GM18951 (cell line): Measurements from ENCODE around the gene SMNDC1.
"Not testable (repeated sequence)": the region's sequence is repeated elsewhere in the genome, so short reads cannot be mapped to it uniquely, and the experiment has no call there.

Source experiments
- POLR2A ChIP-seq: IDR thresholded peaks from 4 replicates; pipeline ENCODE4 v1.6.1; 2011; ENCODE audit warnings: mild to moderate bottlenecking; ENCODE audit not compliant: insufficient read length, insufficient read depth; ENCODE audit errors: extremely low read depth
- in situ Hi-C: fragments of 300-500 bp; cut with MboI; formaldehyde crosslinking; loops from one replicate; pipeline ENCODE4 v1.12.0; 2022; ENCODE audit warnings: low sequenced_read_pairs, mixed read lengths, inconsistent platforms; ENCODE audit not compliant: unreplicated experiment

The SMNDC1 gene

DNA sequence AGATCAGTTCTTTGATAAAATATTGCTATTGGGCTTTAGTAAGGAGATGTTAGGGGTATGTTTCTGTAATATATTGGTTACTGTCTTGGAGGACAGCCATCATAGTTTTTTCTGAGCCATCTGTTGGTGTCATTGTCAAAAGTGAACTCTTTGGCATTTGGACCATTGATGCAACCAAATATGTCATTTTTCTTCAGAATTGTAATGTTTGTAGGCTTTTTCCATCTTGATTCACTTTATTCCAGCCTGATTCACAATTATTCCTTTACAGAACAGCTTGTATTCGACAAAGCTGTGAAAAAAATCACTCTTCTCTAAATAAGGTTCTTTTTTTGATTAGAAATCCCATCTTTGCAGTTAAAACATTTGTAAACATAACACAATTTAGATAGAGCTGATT is 37.4 kb downstream of the SMNDC1 start:
- in situ Hi-C loops, result no loop called here
- TF ChIP-seq POLR2A, result no peak

DNA sequence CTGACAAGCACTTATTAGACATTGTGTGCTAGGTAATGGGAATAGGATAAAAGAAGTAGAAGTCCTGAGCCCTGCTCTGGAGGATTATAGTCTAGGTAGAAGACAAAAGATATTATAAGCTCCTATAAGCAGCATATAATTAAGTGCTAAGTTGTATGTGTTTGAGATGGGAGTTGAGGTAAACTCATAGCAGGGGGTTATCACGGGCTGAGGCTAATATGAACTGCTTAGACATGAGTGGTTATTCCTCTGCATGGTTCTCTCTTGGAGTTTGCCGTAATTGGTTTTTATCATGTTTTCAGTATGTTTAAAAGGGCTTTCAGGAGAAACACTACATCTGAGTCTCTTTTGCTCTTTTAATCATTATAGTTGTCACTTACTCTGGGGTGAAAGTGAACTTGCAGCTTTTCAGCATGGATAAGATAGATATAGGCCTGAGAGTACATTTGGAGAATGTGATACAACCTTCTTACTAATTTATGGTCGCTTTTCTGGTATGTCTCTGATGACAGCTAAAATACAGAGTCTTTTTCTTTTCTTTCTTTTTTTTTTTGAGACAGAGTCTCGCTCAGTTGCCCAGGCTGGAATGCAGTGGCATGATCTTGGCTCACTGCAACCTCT is 39.0 kb downstream of the SMNDC1 start:
- no peak for TF ChIP-seq POLR2A
- in situ Hi-C loops, result no loop called here

DNA sequence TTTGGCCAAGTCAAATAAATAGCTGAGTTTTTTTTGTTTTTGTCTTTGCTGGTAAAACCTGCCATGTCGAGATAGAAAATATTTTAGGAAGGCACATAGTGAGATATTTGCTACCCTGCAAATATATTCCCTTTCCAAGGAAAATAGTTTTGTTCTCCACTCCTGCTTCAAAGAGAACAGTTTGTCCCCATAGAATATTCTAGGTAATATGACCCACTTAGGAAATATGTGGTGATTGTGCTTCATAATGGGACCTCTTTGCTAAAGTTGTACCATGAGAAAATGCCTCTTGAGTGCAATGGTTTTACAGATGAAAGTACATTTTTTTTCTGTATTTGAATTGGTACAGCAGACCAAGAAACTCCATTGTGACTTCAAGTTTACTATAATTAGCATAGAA is 41.6 kb downstream of the SMNDC1 start:
- in situ Hi-C loops, result no loop called here
- TF ChIP-seq POLR2A, result no peak

DNA sequence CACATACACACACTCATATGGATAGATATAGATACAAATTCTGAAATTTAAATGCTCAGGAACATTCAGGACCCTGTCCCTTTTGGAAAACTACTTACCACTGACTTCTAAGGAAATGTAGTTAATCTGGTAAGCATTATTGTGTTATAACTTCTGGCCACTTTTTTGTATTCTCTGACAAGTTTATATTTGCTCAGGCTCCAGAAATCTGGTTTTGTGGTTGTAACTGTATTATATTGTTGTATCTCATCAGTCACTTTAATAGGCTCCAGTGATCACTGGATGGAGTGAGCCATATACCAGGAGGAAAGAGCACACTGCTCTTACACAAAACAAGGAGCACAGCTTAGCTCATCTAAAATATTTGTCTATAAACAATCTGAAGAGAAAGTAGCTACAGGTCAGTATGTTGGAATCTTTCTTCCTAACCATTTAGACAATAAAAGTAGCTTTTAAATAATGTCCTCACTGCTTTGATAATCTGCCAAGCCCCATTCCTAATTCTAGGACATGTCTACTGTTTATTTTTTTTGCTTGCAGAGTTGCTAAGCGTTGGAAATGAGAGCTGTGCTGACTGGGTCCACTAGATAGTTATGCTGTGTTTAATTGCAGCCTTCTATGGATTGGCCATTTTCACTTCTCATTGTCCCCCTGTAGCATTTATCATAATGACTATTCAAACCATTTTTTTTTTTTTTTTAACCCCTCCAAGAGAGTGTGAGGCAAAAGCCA is 43.8 kb downstream of the SMNDC1 start:
- no peak for TF ChIP-seq POLR2A
- in situ Hi-C loops, result no loop called here

DNA sequence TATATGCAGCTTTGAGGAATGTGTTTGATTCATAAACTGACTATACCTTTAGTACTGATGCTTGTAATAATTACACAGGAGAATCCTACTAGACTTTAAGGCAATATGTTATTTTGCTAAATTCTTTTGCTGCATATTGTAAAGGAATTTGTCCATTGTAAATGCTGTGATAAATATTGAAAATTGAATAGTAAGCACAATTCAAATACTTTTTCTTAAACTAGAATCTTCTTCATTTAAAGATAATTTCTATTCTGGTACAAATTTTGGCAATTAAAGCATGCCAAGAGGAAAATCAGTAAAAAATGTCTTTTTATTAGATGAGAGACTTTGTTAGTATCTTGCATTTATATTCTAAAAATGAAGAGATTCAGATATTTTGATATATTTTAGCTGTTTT is 45.4 kb downstream of the SMNDC1 start:
- in situ Hi-C loops, result no loop called here
- TF ChIP-seq POLR2A, result no peak

DNA sequence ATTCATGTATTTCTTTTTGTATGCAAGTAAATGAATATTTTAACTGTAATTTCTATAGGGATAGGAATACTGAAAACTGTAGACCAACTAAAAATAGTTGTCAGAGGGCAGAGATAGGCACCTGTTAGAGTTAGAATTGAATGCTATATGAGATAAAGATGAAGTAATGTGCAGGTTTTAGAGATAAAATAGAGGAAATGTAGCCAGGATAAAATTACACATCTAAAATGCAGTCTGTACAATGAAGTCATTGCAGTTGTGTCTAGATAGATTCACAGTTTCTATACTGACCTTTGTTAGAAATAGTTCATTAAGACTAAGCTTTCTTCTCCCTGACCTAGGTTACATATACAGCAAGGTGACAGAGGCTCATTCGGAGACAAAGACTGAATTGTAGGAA is 46.2 kb downstream of the SMNDC1 start:
- in situ Hi-C loops, result no loop called here
- no peak for TF ChIP-seq POLR2A

DNA sequence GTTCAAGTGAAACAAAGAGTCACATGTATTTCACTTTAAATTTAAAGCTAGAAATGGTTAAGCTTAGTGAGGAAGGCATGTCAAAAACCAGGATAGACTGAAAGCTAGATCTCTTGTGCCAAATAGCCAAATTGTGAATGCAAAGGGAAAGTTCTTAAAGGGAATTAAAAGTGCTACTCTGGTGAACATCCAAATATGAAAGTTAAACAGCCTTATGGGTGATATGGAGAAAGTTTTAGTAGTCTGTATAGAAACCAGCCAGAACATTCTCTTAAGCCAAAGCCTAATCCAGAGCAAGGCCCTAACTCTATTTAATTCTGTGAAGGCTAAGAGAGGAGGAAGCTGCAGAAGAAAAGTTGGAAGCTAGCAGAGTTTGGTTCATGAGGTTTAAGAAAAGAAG is 50.3 kb downstream of the SMNDC1 start:
- in situ Hi-C loops, result no loop called here

DNA sequence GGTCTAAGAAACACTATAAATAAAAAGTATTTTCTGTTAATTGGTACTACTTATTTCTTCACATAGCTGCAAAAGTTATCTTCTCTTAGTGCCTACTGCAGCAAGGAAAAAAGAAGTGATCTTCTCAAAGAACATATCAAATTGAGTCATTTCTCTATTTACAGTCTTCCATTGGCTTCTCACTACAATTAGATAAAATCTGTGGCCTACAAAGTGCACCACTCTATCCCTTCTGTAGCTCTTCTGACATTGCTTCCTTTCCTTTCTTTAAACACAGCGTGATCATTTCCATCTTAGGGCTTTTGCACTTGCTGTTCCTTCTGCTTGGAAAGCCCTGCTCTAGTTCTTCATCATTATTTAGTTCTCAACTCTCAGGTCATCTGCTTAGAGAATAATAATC is 52.6 kb downstream of the SMNDC1 start:
- in situ Hi-C loops, result no loop called here

More for the DNA sequence above, 50.3 kb downstream of the SMNDC1 start:
- no peak for TF ChIP-seq POLR2A

DNA sequence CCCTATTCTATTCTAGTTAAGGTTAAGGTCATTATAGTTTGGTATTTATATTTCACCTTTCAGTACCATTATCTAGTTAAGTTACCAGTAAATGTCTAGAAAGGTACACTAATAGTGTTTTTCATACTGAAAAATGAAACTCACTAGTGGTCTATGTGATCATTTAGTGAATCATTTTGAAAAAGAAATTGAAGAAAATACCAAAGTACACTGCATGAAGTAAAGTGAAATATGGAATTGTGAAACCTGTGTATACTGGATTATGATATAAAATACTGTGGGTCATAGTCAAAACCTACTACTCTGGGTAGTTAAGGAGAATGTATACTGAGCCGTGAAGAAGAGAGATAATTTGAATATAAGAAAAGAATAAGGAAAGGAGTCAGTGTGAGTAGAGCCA is 53.3 kb downstream of the SMNDC1 start:
- in situ Hi-C loops, result not testable (repeated sequence)

More for the DNA sequence above, 52.6 kb downstream of the SMNDC1 start:
- no peak for TF ChIP-seq POLR2A

DNA sequence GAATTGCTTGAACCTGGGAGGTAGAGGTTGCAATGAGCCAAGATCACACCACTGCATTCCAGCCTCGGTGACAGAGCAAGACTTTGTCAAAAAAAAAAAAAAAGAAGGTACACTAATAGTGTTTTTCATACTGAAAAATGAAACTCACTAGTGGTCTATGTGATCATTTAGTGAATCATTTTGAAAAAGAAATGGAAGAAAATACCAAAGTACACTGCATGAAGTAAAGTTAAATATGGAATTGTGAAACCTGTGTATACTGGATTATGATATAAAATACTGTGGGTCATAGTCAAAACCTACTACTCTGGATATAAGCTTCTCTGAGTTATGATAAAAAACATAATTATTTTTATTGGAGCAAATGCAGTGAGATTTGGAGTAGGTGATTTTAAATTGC is 55.2 kb downstream of the SMNDC1 start:
- in situ Hi-C loops, result not testable (repeated sequence)

DNA sequence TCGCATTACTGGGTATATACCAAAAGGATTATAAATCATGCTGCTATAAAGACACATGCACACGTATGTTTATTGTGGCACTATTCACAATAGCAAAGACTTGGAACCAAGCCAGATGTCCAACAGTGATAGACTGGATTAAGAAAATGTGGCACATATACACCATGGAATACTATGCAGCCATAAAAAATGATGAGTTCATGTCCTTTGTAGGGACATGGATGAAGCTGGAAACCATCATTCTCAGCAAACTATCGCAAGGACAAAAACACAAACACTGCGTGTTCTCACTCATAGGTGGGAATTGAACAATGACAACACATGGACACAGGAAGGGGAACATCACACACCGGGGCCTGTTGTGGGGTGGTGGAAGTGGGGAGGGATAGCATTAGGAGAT is 56.9 kb downstream of the SMNDC1 start:
- in situ Hi-C loops, result not testable (repeated sequence)

DNA sequence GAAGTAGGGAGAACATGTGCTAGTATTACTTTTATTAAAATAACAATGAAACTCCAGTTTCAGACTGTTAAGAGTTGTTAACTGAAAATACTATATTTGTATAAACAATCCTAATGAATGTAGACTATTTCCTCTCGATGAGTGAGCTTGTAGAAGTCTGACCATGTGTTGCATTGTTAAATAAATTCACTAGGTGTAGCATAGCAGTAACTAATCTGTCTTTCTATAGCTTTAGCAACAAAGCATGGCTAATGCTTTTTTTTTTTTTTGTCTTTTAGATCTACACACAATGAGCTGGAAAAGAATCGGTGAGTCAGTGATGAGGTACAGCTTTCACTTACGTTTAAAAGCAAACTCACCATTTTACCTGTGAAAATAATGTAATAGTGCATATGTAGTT is 60.2 kb downstream of the SMNDC1 start:
- no peak for TF ChIP-seq POLR2A
- in situ Hi-C loops, result no loop called here

DNA sequence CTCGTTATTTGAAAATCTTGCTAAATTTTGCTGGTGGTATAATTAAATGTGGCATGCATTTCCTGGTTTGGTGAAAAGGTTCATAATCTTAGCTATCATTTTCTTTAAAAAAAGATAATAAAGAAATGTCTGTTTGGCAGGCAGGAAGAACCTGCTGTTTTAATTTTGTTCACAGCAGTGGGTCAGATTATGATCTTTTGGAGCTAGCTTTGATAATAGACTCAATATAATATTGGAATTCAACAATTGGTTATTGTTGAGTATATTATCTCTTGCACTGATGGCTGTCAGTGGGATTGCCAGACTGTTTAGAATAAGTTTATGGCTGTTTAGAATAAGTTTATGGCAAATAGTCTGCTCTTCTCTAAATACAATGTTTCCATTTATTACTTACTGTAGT is 62.2 kb downstream of the SMNDC1 start:
- TF ChIP-seq POLR2A, result no peak
- in situ Hi-C loops, result no loop called here

DNA sequence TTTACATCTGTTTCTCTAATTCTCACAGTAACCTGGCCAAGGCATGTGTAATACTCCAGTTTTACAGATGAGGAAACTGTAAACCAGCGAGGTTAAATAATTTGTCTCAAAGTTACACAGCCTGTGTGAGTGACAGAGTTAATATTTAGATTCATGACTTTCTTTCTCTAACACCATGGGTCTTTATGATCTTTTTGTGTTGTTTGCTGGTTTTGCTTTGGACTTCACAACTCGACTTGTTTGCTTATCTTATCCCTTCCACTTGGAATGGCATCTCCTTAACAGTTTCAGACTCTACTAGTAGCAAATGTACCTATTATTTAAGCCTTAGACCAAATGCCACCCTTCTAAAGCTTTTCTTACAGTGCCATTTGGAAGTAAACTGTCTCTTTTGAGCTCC is 62.9 kb downstream of the SMNDC1 start:
- TF ChIP-seq POLR2A, result no peak
- in situ Hi-C loops, result no loop called here

DNA sequence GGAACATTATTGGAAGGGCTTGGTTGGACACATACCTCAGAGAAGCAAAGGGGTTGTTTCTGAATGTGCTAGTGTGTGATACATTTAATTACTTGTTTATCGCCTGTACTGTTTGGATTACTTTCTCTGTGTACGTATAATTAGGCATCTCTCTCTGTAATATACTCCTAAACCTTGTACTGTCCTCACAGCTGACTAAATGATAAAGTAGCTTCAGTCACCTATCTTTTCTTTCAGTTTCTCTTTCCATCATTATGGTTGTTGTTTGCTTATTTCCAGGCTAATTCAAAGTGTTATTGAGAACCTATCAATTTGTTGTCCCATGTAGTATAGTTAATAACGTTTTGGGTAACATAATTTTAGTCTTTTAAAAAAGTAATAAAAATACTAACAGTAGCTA is 63.3 kb downstream of the SMNDC1 start:
- TF ChIP-seq POLR2A, result no peak
- in situ Hi-C loops, result no loop called here
